GM19438 (cell line): Measurements from ENCODE around the gene TRIM44.
"Not testable (repeated sequence)": the region's sequence is repeated elsewhere in the genome, so short reads cannot be mapped to it uniquely, and the experiment has no call there.

ENCODE experiments used
- ATAC-seq: cut with Tn5 transposase; IDR thresholded peaks from one replicate; pipeline ENCODE4 v1.9.1; 2021; ENCODE audit warnings: low read depth; ENCODE audit not compliant: unreplicated experiment

Gene TRIM44

DNA sequence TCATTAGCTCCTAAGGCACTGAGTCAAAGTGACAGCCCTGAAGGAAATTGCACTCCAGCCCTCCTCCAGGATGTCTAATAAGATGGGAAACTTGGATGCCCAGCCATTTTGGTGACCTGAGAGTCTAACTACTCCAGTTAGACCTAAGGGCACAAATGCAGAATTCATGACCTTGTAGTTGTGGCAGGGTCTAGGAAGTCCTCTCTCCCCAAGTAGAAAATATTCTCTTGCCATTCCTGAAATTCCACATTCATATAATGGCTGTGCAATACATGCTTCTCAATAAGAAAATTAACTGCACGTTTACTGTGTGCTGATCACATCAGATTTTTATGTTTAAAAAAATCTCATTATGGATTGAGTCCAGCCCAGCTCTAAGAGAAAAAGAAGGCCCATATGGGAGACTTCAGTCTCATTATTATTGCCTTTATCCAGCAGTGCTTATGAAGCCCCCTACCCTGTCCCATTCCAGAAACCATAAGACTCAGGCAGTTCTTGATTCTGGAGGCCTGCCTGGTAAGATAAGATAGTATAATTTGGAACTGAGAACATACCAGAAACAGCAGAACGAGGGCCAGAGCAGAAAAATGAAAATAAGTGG, 147.6 kb downstream of the TRIM44 start:
- no peak for ATAC-seq

- no peak for ATAC-seq
Measured at GRCh38 chr11:35811783-35812182, 149.2 kb downstream of the TRIM44 start.

DNA sequence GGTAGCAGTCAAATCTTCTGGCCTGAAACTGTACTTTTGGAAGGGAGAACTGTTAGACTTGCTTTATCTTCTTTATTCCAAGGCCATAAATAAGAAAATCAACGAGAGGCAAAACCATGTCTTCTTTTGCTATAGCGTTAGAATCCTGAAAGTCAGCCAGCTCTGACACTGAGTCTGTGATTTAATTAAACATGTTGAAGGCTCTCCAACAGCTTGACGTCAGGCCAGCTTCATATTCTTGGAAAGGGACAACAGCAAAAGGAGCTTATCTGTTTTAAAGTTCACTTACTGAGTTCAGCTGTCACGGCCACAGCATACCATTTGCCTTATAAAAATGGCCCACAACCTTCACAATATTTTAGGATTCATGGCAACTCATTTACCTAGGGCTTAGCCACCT, 150.3 kb downstream of the TRIM44 start:
- no peak for ATAC-seq

- no peak for ATAC-seq
Measured at GRCh38 chr11:35814081-35814695, 151.6 kb downstream of the TRIM44 start.

- ATAC-seq = no peak
Measured at GRCh38 chr11:35814720-35815305, 152.2 kb downstream of the TRIM44 start.

- no peak for ATAC-seq
Measured at GRCh38 chr11:35815556-35816315, 153.2 kb downstream of the TRIM44 start.

GRCh38 chr11:35820614-35821013, 158.0 kb downstream of the TRIM44 start:
- ATAC-seq = no peak

DNA sequence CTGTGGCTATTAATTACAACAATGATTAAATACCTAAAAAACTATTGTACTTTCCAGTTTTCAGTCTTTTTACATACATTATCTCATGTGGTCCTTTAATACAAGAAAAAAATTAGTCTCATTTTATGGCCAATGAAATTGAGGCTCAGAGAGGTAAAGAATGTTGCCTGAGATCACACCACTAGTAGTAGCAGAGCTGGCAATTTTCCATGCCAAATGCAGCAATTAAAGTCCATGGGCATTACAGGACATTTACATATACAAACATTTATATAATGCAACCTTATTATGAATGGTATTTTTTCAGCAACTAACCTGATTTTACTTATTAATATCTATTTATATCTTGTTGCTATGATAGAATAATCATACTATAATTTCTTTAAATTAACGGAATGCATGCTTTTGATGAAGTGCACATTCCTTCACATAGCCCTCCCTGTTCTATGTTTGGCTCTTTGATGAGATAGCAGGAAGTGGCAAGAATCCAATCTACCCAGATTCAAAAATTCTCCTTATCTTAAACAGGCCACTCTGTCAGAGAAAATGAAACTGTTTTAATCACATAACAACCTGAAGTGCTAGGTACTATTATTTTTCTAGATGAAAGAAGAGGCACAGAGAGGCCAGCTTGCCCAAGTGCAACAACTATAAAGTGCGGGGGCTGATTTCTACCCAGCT, 160.4 kb downstream of the TRIM44 start:
- ATAC-seq = no peak

DNA sequence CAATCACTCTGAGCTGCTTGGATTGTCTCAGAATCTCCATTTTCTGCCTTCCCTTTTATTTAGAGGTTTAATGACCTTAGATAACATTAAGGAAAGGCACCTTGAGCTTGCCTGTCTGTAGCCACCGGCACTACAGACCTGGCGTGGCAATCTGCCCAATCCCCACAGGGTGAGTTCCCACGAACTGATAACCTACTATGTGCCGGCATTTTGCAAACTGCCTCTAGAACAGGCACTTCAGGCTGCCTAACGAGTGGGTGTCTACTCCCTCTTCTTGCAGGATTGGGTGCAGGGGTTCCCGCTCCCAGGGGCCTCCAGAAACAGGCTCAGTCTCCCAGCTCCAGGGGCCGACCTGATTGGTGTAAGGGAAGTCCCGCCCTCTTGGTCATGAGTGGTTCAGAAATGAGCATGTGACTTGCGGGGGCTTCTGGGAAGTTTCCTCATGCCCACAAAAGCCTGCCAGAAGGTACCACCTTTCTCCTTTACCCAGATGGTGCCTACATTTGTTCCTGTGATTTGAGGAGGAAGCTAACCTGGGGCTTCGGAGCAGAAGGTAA, 161.2 kb downstream of the TRIM44 start:
- no peak for ATAC-seq

- no peak for ATAC-seq
Measured at GRCh38 chr11:35825386-35825785, 162.8 kb downstream of the TRIM44 start.

- no peak for ATAC-seq
Measured at GRCh38 chr11:35826006-35826405, 163.4 kb downstream of the TRIM44 start.

GRCh38 chr11:35826949-35827348, 164.4 kb downstream of the TRIM44 start:
- ATAC-seq = no peak

DNA sequence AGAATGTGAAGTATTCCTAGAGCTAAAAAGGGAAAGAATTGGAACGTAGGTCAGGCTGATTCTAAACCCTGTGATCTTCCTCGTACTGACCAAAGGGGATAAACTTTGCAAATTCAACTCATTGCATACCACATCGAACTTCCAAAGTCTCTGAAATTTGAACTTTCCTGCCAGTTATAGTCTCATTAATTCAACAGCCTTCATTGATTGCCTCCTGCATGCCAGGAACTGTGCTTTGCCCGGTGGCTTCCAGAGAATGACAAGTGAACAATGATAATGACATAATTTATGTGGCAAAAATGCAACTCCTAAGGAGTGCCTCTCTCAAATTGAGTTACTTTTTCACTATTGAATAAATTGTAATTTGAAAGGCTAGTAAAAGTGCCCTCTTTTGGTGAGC, 173.6 kb downstream of the TRIM44 start:
- no peak for ATAC-seq

DNA sequence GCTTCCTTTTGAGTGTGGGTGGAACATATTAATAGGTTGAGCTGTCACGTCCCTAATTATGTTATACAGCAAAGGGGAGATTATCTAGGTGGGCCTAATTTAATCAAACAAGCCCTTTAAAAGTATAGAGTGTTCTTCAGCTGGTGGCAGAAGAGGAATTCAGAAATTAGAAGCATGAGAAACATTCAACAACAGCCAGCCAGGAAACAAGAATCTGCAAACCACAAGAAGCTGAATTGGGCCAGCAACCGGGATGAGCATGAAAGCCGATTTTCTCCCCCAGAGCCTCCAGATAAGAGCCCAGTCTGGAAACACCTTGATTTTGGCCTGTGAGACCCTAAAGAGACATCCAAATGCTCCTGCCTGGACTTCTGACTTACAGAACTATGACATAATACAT, 175.5 kb downstream of the TRIM44 start:
- ATAC-seq = no peak

GRCh38 chr11:35838697-35839367, 176.3 kb downstream of the TRIM44 start:
- ATAC-seq = not testable (repeated sequence)

DNA sequence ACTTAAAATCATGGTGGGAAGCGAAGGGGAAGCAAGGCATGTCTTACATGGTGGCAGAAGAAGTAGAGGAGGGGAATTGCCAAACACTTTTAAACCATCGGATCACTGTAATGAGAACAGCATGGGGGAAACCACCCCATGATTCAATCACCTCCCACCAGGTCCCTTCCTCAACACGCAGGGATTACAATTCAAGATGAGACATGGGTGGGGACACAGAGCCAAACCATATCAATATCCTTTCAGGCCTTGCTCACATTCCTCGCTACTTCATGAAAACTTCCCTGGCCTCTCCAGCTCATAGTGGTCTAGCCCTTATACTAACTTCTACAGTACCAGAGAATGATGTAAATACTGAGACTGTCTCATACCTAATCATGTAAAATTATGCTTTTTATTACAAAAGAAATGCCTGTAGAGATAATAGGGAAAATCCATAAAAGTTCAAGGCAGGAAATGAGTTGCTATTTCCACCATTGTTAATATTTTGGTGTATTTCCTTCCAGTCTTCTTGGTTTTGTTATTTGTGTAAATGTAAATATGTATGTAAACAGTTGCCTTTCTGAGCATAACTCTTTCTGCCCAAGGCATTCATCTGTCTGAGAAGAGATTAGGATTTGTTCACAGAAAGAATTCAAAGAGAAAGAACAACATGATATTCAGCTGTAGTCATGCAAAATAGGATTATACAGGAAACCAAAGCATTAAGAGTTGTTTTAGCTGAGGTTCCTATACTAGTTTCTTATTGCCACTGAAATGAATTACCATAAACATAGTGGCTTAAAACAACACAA, 177.0 kb downstream of the TRIM44 start:
- ATAC-seq = no peak

GRCh38 chr11:35841733-35842132, 179.2 kb downstream of the TRIM44 start:
- no peak for ATAC-seq

DNA sequence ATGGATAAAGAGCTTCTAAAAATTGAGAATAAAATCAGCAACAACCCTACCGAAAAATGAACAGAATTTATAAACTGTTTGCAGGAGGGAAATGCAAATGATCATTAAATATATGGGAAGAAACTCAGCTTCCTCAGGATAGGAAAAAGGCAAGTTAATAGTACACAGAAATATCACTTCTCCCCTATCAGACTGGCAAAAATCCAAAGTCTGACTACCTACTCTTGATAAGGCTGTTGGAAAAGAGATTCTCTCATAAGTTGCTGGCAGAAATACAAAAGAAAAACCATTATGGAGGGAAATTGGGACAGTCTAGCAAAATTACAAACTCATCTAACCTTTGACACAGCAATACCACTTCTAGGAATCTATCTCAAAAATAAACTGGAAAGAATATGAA, 180.4 kb downstream of the TRIM44 start:
- ATAC-seq = no peak

DNA sequence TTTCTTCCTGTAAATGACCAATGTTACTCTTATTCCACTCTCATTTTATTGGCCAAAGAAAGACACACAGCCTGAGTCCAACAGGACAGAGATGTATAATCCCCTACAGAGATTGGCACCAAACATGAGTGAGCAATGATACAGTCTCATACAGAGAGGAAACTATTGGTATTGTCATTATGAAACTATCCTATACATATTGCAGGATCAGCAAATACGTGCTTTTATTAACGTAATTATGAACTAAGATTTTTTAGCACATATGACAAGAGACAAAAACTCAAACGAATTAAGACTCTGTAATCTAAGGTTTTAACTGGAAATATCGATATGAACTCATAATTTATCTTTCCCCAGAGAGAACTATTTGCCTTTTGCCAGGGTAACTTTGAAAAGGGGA, 182.0 kb downstream of the TRIM44 start:
- no peak for ATAC-seq
